Sigmoid colon (tissue), 4 donors: Measurements from ENCODE around the gene ZNF410.

Experiments used
- POLR2AphosphoS5 ChIP-seq, 4 donors: sonication (generic); formaldehyde crosslinking; IDR thresholded peaks; one replicate each; pipeline ENCODE4 v1.6.1; 2017; ENCODE audit warnings: antibody characterized with exemption in 4 of 4
- TF ChIP-seq, protein P1 (sequence below), 4 experiments: fragments of 450-650 bp in 3 of 4; fragments of 200-600 bp in 1 of 4; IDR thresholded peaks; one replicate each; pipeline ENCODE4 v1.5.1; 2016 to 2019; ENCODE audit warnings: antibody characterized with exemption in 4 of 4, mild to moderate bottlenecking in 3 of 4, moderate library complexity in 2 of 4

DNA sequence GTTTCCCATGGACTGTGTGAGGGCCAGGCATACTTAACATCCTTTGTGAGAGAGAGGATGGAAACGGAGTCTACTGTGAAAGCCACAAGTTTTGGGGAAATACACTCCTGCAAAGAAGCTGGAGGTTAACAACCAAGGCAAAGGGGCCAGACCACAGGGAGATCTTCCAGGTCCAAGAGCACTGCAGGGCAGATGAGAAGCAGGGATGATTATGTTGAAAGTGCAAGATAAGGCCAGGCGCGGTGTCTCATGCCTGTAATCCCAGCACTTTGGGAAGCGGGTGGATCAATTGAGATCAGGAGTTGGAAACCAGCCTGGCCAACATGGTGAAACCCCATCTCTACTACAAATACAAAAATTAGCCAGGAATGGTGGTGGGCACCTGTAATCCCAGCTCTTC lies 78.6 kb downstream of the ZNF410 start:
- no peak for TF ChIP-seq POLR2AphosphoS5 (IDR thresholded peaks at IDR 0.05)
- TF ChIP-seq, protein P1, sequence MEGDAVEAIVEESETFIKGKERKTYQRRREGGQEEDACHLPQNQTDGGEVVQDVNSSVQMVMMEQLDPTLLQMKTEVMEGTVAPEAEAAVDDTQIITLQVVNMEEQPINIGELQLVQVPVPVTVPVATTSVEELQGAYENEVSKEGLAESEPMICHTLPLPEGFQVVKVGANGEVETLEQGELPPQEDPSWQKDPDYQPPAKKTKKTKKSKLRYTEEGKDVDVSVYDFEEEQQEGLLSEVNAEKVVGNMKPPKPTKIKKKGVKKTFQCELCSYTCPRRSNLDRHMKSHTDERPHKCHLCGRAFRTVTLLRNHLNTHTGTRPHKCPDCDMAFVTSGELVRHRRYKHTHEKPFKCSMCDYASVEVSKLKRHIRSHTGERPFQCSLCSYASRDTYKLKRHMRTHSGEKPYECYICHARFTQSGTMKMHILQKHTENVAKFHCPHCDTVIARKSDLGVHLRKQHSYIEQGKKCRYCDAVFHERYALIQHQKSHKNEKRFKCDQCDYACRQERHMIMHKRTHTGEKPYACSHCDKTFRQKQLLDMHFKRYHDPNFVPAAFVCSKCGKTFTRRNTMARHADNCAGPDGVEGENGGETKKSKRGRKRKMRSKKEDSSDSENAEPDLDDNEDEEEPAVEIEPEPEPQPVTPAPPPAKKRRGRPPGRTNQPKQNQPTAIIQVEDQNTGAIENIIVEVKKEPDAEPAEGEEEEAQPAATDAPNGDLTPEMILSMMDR (IDR thresholded peaks at IDR 0.05) = no peak
